ENCODE measurements around the gene TRAM2.

TRAM2 gene

DNA sequence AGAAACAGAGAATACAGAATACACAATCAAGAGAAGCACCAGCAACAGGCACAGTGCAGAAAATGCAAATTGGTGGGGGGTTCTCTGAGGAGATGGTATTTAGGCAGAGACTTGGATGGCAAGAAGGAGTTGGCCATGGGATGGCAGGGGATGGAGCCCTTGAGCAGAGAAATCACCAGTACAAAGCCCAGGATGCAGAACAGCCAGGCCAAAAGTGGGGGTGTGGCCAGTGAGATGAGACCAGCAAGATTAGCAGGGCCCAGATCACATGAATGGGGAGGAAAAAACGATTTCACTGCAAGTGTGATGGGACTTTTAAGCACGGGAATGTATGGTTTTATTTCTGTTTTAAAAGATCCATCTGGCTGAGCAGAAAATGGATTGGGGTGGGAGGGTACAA lies 63.4 kb downstream of the TRAM2 start:
- peak overlapping the region; percentile 82 to 83 for H3K27ac ChIP-seq
- peaks cover 17 to 38% (median 28%) of the 10 kb centered on the region in 3 donors for H3K36me3 ChIP-seq
- TF ChIP-seq, protein P1, sequence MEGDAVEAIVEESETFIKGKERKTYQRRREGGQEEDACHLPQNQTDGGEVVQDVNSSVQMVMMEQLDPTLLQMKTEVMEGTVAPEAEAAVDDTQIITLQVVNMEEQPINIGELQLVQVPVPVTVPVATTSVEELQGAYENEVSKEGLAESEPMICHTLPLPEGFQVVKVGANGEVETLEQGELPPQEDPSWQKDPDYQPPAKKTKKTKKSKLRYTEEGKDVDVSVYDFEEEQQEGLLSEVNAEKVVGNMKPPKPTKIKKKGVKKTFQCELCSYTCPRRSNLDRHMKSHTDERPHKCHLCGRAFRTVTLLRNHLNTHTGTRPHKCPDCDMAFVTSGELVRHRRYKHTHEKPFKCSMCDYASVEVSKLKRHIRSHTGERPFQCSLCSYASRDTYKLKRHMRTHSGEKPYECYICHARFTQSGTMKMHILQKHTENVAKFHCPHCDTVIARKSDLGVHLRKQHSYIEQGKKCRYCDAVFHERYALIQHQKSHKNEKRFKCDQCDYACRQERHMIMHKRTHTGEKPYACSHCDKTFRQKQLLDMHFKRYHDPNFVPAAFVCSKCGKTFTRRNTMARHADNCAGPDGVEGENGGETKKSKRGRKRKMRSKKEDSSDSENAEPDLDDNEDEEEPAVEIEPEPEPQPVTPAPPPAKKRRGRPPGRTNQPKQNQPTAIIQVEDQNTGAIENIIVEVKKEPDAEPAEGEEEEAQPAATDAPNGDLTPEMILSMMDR (IDR thresholded peaks at IDR 0.05): no peak
- intact Hi-C loops (cut with DNase I; ENCODE audit: low total_unique reads): no loop called here
- no peaks in the 10 kb centered on the region for H3K9me3 ChIP-seq
- H3K4me3 ChIP-seq: no peak overlapping the region
- no peaks in the 10 kb centered on the region for H3K27me3 ChIP-seq
- H3K4me1 ChIP-seq: peaks cover 6 to 93% (median 56%) of the 10 kb centered on the region in 4 donors
- no peak for DNase-seq

DNA sequence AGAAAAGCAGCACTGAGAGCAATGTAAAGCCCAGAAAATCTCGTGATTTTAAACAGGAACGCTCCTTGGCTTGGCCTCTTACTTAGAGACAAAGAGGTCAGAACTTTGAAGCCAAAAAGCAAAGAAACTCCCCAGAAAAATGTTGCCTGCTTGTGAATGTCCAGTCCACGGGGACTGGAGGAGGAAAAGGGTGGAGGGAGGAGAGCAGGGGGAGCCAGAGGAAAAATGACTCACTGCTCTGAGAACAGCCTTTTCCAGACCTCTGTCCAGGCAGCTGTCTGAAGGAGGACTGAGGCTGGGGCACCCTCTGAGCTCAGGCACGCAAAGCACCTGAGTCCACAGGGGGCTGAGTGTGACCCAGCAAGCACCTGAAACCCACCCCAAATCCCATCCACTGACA lies 64.7 kb downstream of the TRAM2 start:
- Histone ChIP-seq H3K4me3 (no peak overlapping the region), H3K27ac (peak overlapping the region; percentile 82 to 83), H3K9me3 (no peaks in the 10 kb centered on the region), H3K4me1 (peaks cover 0 to 90% (median 52%) of the 10 kb centered on the region in 4 donors), H3K36me3 (peaks cover 29 to 51% (median 37%) of the 10 kb centered on the region in 3 donors), H3K27me3 (no peaks in the 10 kb centered on the region)
- TF ChIP-seq, protein P1 (IDR thresholded peaks at IDR 0.05): no peak
- intact Hi-C loops (cut with DNase I; ENCODE audit: low total_unique reads): no loop called here
- peak; percentile 75 to 87 for DNase-seq

DNA sequence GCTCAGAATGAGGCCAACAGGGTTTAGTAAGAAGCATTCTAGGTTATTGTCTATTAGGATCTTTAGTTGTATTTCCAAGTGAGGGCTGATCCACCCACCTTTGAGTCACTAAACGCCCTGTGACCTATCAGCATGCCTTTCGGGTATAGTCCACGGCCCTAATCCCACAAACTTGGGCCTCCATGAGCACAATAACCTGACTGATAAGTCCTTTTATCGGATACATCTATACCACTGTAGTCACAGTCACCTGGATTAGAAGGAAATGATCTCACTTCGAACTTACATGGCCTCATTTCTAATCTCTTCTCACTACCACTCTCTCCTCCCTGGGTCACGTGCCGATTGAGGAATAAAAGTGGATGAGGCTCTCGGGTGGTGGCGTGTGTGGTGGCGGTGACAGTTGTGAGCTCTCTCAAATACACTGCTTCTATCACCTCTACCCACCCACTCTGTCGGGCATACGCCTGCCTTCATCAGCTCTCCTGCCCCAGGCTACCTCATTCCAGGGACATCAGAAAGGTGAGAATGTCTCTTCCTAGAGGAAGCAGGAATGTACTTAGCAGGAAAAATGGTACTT lies 65.2 kb downstream of the TRAM2 start:
- no peak for DNase-seq
- no peak overlapping the region for H3K4me3 ChIP-seq
- peaks cover 0 to 85% (median 48%) of the 10 kb centered on the region in 4 donors for H3K4me1 ChIP-seq
- peaks cover 35 to 56% (median 42%) of the 10 kb centered on the region in 3 donors for H3K36me3 ChIP-seq
- H3K27ac ChIP-seq: peak overlapping the region; percentile 82 to 83
- intact Hi-C loops (cut with DNase I; ENCODE audit: low total_unique reads): no loop called here
- H3K9me3 ChIP-seq: no peaks in the 10 kb centered on the region
- TF ChIP-seq, protein P1 (IDR thresholded peaks at IDR 0.05): no peak
- no peaks in the 10 kb centered on the region for H3K27me3 ChIP-seq

DNA sequence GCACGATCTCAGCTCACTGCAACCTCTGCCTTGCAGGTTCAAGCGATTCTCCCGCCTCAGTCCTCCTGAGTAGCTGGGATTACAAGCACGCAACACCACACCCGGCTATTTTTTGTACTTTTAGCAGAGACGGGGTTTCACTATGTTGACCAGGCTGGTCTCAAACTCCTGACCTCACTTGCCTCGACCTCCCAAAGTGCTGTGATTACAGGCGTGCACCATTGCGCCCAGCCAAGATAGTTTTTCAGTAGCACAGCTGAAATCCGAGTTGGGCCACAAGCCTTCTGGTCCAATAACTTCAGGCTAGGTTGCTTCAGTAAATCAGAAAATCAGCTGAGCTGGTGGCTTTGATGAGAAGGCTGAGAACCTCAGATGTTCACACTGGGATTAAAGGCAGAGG lies 65.7 kb downstream of the TRAM2 start:
- no peak for DNase-seq
- Histone ChIP-seq H3K4me3 (no peak overlapping the region), H3K27ac (peak overlapping the region; percentile 82 to 83), H3K9me3 (no peaks in the 10 kb centered on the region), H3K27me3 (no peaks in the 10 kb centered on the region), H3K36me3 (peaks cover 40 to 59% (median 47%) of the 10 kb centered on the region in 3 donors), H3K4me1 (peaks cover 0 to 80% (median 46%) of the 10 kb centered on the region in 4 donors)
- TF ChIP-seq, protein P1 (IDR thresholded peaks at IDR 0.05): no peak
- intact Hi-C loops (cut with DNase I; ENCODE audit: low total_unique reads): no loop called here

DNA sequence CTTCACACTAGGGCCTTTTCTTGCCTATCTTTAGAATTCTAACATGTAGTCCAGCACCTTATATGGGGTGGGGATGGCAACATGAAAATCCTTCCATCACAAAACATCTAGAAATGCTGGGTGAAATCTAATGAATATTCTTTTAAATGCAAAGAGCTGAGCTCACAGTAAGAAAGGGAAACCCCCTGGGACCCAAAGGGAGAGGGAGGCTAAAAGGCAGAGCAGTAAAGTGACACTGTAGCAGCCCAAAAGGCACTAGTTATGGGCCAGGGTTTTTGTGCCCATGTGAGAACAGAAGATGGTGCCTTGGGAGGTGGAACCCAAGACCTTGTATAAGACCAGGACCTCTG lies 66.7 kb downstream of the TRAM2 start:
- no peak for DNase-seq
- H3K9me3 ChIP-seq: no peaks in the 10 kb centered on the region
- H3K4me3 ChIP-seq: no peak overlapping the region
- H3K4me1 ChIP-seq: peaks cover 0 to 80% (median 46%) of the 10 kb centered on the region in 4 donors
- H3K27me3 ChIP-seq: no peaks in the 10 kb centered on the region
- TF ChIP-seq, protein P1 (IDR thresholded peaks at IDR 0.05): no peak
- intact Hi-C loops (cut with DNase I; ENCODE audit: low total_unique reads): no loop called here
- H3K27ac ChIP-seq: peak overlapping the region; percentile 46 to 83
- peaks cover 48 to 61% (median 51%) of the 10 kb centered on the region in 3 donors for H3K36me3 ChIP-seq

All from tibial artery (tissue), 4 donors.